AG04450 (cell line): ENCODE data around the gene LRP1B. TPM values are rescaled to one million over a fixed set of nuclear protein-coding genes. Genes with fewer than 3 reads are reported as not detected.

Experiments
- CTCF ChIA-PET: fragments of 300-600, 350-600 bp; formaldehyde crosslinking; extraction: SDS; loops from one replicate; lab custom pipeline; 2022; ENCODE audit warnings: antibody characterized with exemption, inconsistent platforms; lab: Charles Lee
- POLR2A ChIA-PET: fragments of 350-600 bp; formaldehyde crosslinking; extraction: SDS; loops from one replicate; lab custom pipeline; 2021; ENCODE audit warnings: antibody characterized with exemption, inconsistent platforms; lab: Yijun Ruan, JAX
- DNase-seq: peaks from one replicate; pipeline ENCODE4 v3.0.0-alpha.2; 2011; ENCODE audit warnings: low read depth, low spot score
- H3K27ac ChIP-seq: one replicate; pipeline ENCODE4 v1.5.1; 2012; ENCODE audit warnings: low read depth, low read length, control low read depth
- H3K27me3 ChIP-seq: one replicate; pipeline ENCODE4 v1.6.0; 2012; ENCODE audit warnings: low read length; ENCODE audit not compliant: control insufficient read depth, insufficient read depth
- H3K4me3 ChIP-seq: 2 replicates; pipeline ENCODE4 v1.5.1; 2011; ENCODE audit warnings: mild to moderate bottlenecking, low read depth, low read length, control low read depth
- H3K9me3 ChIP-seq: 2 replicates; pipeline ENCODE4 v1.5.1; 2012; ENCODE audit warnings: low read length; ENCODE audit not compliant: control insufficient read depth, insufficient read depth
- CTCF ChIP-seq: IDR thresholded peaks from 2 replicates; pipeline ENCODE4 v1.5.1; 2011; ENCODE audit warnings: low read depth, low read length, control low read depth, inconsistent platforms
- polyA minus RNA-seq: library from RNA; depleted of rRNA, polyadenylated mRNA; stranded (reverse); fragments of >200 nt; gene quantifications from 2 replicates; pipeline ENCODE4 v1.2.3, GENCODE V29; 2011; rRNA and poly(A)+ RNA removed
- polyA plus RNA-seq: library from polyadenylated mRNA; depleted of rRNA; stranded (reverse); fragments of >200 nt; gene quantifications from 2 replicates; pipeline ENCODE4 v1.2.3, GENCODE V29; 2011; rRNA removed

The LRP1B gene
- polyA plus RNA-seq (0.15 TPM in 2 replicates), polyA minus RNA-seq (0.69 and 1.9 TPM in 2 replicates)

GRCh38 chr2:142131010-142131669 lies at the start of gene LRP1B:
TSS of gene LRP1B (minus strand) at chr2:142131016. CDS start at chr2:142130729, 287 bp downstream.
- DNase-seq, result no peak
- H3K27ac ChIP-seq, result no peak within 1 kb of the TSS
- POLR2A ChIA-PET, result no interaction called here
- peaks cover 12% of the 10 kb centered on the region for H3K27me3 ChIP-seq
- H3K9me3 ChIP-seq, result no peaks in the 10 kb centered on the region; the same call in 1 of the 2 replicates
- CTCF ChIA-PET, result interaction anchor here (0.6 to 4.8 kb wide), 3 partner anchors 10 to 998 kb away, joined by 3 to 40 read pairs (median 5); no protein-coding TSS in a partner anchor
- peak within 1 kb of the TSS; percentile 69 for H3K4me3 ChIP-seq
- TF ChIP-seq CTCF, result no peak

- no peak overlapping the region for H3K4me3 ChIP-seq
- ChIA-PET POLR2A (no interaction called here), CTCF (interaction anchor here (1.0 kb wide), 1 partner anchor 12 kb away, joined by 3 read pairs; no protein-coding TSS in a partner anchor)
- no peaks in the 10 kb centered on the region for H3K9me3 ChIP-seq
- no peak for TF ChIP-seq CTCF
- DNase-seq, result no peak
- H3K27ac ChIP-seq, result no peak overlapping the region
- no peaks in the 10 kb centered on the region for H3K27me3 ChIP-seq
Measured at GRCh38 chr2:142179686-142180085, 48.9 kb upstream of the LRP1B start.

GRCh38 chr2:142178604-142179003 lies 47.8 kb upstream of the LRP1B start:
- Histone ChIP-seq H3K9me3 (no peaks in the 10 kb centered on the region), H3K27ac (no peak overlapping the region), H3K27me3 (no peaks in the 10 kb centered on the region), H3K4me3 (no peak overlapping the region)
- POLR2A ChIA-PET, result no interaction called here
- TF ChIP-seq CTCF, result no peak
- CTCF ChIA-PET, result interaction anchor here (1.0 kb wide), 1 partner anchor 11 kb away, joined by 3 read pairs; no protein-coding TSS in a partner anchor
- no peak for DNase-seq

GRCh38 chr2:142176941-142177340 lies 46.1 kb upstream of the LRP1B start:
- H3K27me3 ChIP-seq, result no peaks in the 10 kb centered on the region
- CTCF ChIA-PET, result no interaction called here

More at GRCh38 chr2:142176941-142177340, 46.1 kb upstream of the LRP1B start:
- no peak for DNase-seq
- no peak overlapping the region for H3K4me3 ChIP-seq
- H3K27ac ChIP-seq, result no peak overlapping the region
- POLR2A ChIA-PET, result no interaction called here
- TF ChIP-seq CTCF, result no peak
- H3K9me3 ChIP-seq, result no peaks in the 10 kb centered on the region
